Peyer's patch (tissue), 4 donors: Measurements from ENCODE around the gene RAI14. TPM values are rescaled to one million over a fixed set of nuclear protein-coding genes. Genes with fewer than 3 reads are reported as not detected.

Source experiments
- DNase-seq, 3 donors: peaks; one replicate each; pipeline ENCODE4 v3.0.0-alpha.2; 2017 to 2019
- H3K27ac ChIP-seq, 4 donors: fragments of 200-600 bp; sonication (generic); one replicate each; pipeline ENCODE4 v1.5.1; 2016 to 2019
- H3K27me3 ChIP-seq, 2 donors: fragments of 200-600 bp; sonication (generic); one replicate each; pipeline ENCODE4 v1.5.1; 2019
- H3K36me3 ChIP-seq, 3 donors: fragments of 200-600 bp; sonication (generic); one replicate each; pipeline ENCODE4 v1.5.1; 2016 to 2019
- H3K4me1 ChIP-seq, 4 donors: fragments of 200-600 bp; sonication (generic); one replicate each; pipeline ENCODE4 v1.5.1; 2016 to 2019
- H3K4me3 ChIP-seq, 4 donors: fragments of 200-600 bp; sonication (generic); 1 replicate in 3 of 4; 2 replicates in 1 of 4; pipeline ENCODE4 v1.5.1; 2016 to 2019; ENCODE audit warnings: mild to moderate bottlenecking in 1 of 4
- H3K9me3 ChIP-seq, 4 donors: fragments of 200-600 bp; sonication (generic); one replicate each; pipeline ENCODE4 v1.5.1; 2016 to 2019; ENCODE audit warnings: mild to moderate bottlenecking in 1 of 4
- POLR2A ChIP-seq, 2 donors: fragments of 450-650 bp; IDR thresholded peaks; one replicate each; pipeline ENCODE4 v1.5.1; 2017; ENCODE audit warnings: antibody characterized with exemption in 2 of 2, mild to moderate bottlenecking in 2 of 2, moderate library complexity in 2 of 2
- total RNA-seq, 4 donors: library from RNA; depleted of rRNA; stranded (reverse); fragments of >200 nt; gene quantifications; one replicate each; pipeline ENCODE4 v1.1.0, GENCODE V29; 2016
- TF ChIP-seq, protein P1 (sequence below), 6 experiments: fragments of 450-650 bp in 4 of 6; fragments of 200-600 bp in 2 of 6; sonication (generic) in 1 of 6; IDR thresholded peaks; one replicate each; pipeline ENCODE4 v1.5.1; 2017 to 2019; ENCODE audit warnings: antibody characterized with exemption in 6 of 6, mild to moderate bottlenecking in 3 of 6, moderate library complexity in 1 of 6

Gene RAI14
- total RNA-seq, 4 donors from 2014 or later = 5.0 to 182 (median 6.4) TPM

DNA sequence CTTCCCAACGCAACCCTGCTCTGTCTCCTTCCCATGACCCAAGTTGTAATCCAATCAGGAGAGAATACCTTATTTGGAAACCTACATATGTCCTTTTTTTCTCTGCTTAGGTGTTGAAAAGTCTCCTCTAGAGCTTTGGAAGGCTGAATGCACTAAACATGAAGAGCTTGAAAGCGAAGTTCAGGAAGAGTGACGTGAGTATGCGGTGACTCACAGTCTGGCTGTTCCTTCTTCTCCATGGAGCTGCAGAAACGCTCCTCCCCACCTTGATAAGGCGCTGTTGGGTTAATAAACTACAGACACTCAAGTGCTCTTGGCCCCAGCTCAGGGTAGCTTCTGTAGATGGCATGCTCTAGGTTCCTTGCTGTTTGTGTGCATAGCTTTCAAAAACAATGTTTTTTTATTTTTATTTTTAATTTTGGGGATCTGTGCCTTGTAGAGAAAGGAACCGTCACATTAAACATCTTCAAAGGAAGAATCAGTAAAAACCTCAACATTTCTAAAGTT is 30.7 kb downstream of the RAI14 start:
- H3K4me3 ChIP-seq = peak overlapping the region in 2 of 4 donors; percentile 4 to 26

DNA sequence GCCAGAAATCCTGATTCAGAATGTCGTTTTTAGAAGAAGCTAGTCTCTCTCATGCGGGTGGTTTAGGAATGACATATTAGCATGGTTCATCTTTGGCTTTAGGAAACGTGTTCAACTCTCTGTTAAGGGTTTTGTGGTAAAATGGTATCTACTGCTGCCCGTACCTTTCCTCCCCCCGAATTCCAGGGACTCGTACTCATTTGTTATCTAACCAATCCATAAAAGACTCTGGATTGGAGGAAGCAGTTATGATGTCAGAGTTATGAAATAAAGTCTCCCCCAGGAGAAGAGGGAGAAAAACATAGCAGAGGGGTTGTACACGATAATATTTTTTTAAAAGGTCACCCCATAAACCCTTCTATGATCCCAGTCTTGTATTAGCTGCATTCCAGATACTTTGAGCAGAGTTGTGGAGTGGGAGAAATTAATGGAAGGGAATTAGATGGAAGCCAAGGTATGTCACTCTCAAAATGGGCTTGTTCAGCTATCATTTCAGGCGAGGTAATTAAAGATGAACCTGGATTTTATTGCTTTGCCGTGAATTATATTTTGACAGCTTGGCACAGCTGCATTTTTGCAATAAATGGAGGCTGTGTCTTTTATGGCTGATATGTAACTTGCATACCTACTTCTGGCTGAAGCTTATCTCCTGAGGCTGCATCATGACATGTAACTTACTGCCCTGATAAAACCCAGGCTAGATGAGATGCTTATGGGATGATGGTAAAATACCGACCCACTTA is 31.3 kb downstream of the RAI14 start:
- Histone ChIP-seq H3K27me3 (no peaks in the 10 kb centered on the region), H3K4me1 (no peaks in the 10 kb centered on the region), H3K9me3 (no peaks in the 10 kb centered on the region), H3K36me3 (no peaks in the 10 kb centered on the region), H3K4me3 (peak overlapping the region in 2 of 4 donors; percentile 8 to 13), H3K27ac (peak overlapping the region in 2 of 4 donors; percentile 67 to 73)
- no peak for DNase-seq
- TF ChIP-seq, protein P1, sequence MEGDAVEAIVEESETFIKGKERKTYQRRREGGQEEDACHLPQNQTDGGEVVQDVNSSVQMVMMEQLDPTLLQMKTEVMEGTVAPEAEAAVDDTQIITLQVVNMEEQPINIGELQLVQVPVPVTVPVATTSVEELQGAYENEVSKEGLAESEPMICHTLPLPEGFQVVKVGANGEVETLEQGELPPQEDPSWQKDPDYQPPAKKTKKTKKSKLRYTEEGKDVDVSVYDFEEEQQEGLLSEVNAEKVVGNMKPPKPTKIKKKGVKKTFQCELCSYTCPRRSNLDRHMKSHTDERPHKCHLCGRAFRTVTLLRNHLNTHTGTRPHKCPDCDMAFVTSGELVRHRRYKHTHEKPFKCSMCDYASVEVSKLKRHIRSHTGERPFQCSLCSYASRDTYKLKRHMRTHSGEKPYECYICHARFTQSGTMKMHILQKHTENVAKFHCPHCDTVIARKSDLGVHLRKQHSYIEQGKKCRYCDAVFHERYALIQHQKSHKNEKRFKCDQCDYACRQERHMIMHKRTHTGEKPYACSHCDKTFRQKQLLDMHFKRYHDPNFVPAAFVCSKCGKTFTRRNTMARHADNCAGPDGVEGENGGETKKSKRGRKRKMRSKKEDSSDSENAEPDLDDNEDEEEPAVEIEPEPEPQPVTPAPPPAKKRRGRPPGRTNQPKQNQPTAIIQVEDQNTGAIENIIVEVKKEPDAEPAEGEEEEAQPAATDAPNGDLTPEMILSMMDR (IDR thresholded peaks at IDR 0.05) = peak in 1 of 6 experiments; percentile 24
- no peak for TF ChIP-seq POLR2A (IDR thresholded peaks at IDR 0.05)

More for the DNA sequence above, 30.7 kb downstream of the RAI14 start:
- H3K27ac ChIP-seq = peak overlapping the region in 2 of 4 donors; percentile 67 to 73
- peak in 1 of 2 donors; percentile 38 for TF ChIP-seq POLR2A (IDR thresholded peaks at IDR 0.05)
- TF ChIP-seq, protein P1 (IDR thresholded peaks at IDR 0.05) = no peak
- H3K36me3 ChIP-seq = no peaks in the 10 kb centered on the region
- peak in 2 of 3 donors; percentile 58 to 89 for DNase-seq
- no peaks in the 10 kb centered on the region for H3K27me3 ChIP-seq
- no peaks in the 10 kb centered on the region for H3K4me1 ChIP-seq
- H3K9me3 ChIP-seq = no peaks in the 10 kb centered on the region

DNA sequence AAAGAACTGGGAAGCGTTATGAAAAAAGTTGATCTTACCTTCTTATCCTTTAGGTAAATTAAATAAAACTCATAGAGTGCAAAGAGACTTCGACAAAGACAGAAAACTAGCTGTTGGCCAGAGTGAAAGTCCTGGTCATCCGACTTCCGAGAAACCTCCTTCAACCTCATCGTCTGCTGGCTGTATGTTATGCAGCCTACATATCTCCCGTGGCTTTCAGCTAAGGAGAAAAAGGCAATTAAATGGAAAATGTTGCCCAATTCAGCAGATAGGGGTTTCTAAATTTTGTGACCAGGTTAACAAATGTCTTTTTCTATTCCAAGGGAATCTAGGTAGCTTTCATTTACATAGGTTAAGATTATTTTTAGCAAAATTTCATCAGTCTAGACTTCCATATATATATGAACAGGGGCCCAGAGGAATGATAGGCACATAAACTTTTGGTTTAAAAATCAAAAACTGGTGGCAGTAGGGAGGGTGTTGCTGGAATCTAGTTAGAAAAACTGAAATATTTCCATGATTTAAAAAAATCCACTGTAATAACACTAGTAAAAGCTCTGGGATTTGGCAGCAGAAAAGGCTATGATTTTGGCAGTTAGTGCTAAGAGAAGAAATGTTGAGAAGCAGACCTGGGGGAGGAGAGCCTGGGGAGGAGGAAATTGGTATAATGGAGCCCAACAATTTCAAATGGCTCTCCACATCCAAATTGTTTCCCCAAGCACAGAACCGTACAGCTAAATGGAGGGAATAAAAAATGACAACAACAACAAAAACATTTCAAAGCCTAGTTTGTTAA is 32.1 kb downstream of the RAI14 start:
- no peaks in the 10 kb centered on the region for H3K4me1 ChIP-seq
- no peaks in the 10 kb centered on the region for H3K36me3 ChIP-seq
- no peak for DNase-seq
- peak overlapping the region in 1 of 4 donors; percentile 73 for H3K27ac ChIP-seq
- no peaks in the 10 kb centered on the region for H3K27me3 ChIP-seq
- H3K4me3 ChIP-seq = no peak overlapping the region
- no peak for TF ChIP-seq POLR2A (IDR thresholded peaks at IDR 0.05)
- TF ChIP-seq, protein P1 (IDR thresholded peaks at IDR 0.05) = no peak
- no peaks in the 10 kb centered on the region for H3K9me3 ChIP-seq

DNA sequence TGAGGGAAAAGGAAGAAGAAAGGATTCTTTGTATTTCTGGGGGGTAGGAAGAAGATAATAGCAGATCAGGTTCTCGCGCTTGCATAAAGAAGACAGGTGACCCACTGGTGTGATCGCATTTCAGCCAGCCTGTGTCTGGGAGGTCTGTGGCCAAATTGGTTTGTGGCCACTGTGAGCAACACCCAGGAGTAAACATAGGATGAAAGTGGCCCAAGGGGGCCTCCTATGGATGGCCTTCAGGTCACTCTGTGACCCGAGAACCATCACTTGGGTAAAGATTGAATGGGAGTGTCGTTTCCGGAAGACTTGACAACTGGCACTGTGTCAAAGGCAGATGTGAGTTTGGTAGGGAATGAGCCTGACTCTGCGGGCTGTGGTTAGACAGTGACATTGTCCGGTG is 34.2 kb downstream of the RAI14 start:
- Histone ChIP-seq H3K27ac (no peak overlapping the region), H3K27me3 (no peaks in the 10 kb centered on the region), H3K4me1 (peaks cover 0 to 3% (median 0%) of the 10 kb centered on the region in 4 donors), H3K9me3 (no peaks in the 10 kb centered on the region), H3K4me3 (no peak overlapping the region), H3K36me3 (no peaks in the 10 kb centered on the region)
- no peak for DNase-seq
- no peak for TF ChIP-seq POLR2A (IDR thresholded peaks at IDR 0.05)
- TF ChIP-seq, protein P1 (IDR thresholded peaks at IDR 0.05) = no peak

DNA sequence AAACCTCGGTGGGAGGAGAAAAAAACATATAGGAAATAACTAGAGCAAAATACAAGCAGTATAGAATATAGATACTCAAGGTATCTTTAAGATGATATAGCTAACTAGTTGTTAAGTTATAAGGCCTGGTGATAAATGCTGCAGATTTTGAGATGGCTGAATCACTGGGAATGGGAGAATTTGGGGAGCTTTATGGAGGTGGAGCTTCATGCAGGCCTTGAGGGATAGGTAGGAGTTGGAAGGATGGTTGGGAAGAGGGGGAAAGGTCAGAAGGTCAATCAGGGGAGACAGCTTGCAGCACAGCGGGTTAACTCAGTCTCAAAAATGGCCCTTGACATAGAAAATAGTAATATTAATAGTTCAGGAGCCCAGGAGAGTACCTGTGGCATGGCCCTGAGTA is 34.8 kb downstream of the RAI14 start:
- TF ChIP-seq, protein P1 (IDR thresholded peaks at IDR 0.05) = no peak
- TF ChIP-seq POLR2A (IDR thresholded peaks at IDR 0.05) = no peak
- no peak for DNase-seq
- H3K27ac ChIP-seq = no peak overlapping the region
- no peaks in the 10 kb centered on the region for H3K36me3 ChIP-seq
- peaks cover 0 to 6% (median 0%) of the 10 kb centered on the region in 4 donors for H3K4me1 ChIP-seq
- H3K4me3 ChIP-seq = no peak overlapping the region
- H3K27me3 ChIP-seq = no peaks in the 10 kb centered on the region
- H3K9me3 ChIP-seq = no peaks in the 10 kb centered on the region
